ENCODE data around the gene PRRG2.

The PRRG2 gene

GRCh38 chr19:49590071-49590970 lies 9.2 kb downstream of the PRRG2 start:
- peak; percentile 85 for DNase-seq

GRCh38 chr19:49590971-49591730 lies 10.0 kb downstream of the PRRG2 start, which contains the start of gene PRR12:
Gene PRR12 (plus strand): TSS chr19:49591182. CDS start chr19:49591655, 473 bp downstream.
- no peak for DNase-seq

GRCh38 chr19:49591731-49592485 lies 10.8 kb downstream of the PRRG2 start:
- DNase-seq, result no peak

GRCh38 chr19:49592486-49593232 lies 11.5 kb downstream of the PRRG2 start:
- DNase-seq, result no peak

- DNase-seq, result peak; percentile 48
These were observed 12.4 kb downstream of the PRRG2 start for GRCh38 chr19:49593233-49594113.

- DNase-seq, result no peak
These were observed 13.3 kb downstream of the PRRG2 start for GRCh38 chr19:49594157-49594992.

GRCh38 chr19:49594993-49595818 lies 14.1 kb downstream of the PRRG2 start:
- no peak for DNase-seq

GRCh38 chr19:49595819-49596404 lies 14.8 kb downstream of the PRRG2 start:
- DNase-seq, result no peak

- no peak for DNase-seq
These were observed 15.3 kb downstream of the PRRG2 start for GRCh38 chr19:49596407-49596806.

- DNase-seq, result no peak
These were observed 16.0 kb downstream of the PRRG2 start for GRCh38 chr19:49596954-49597702.

- no peak for DNase-seq
These were observed 16.5 kb downstream of the PRRG2 start for GRCh38 chr19:49597703-49597974.

- no peak for DNase-seq
These were observed 18.5 kb downstream of the PRRG2 start for GRCh38 chr19:49599378-49600295.

GRCh38 chr19:49601482-49602038 lies 20.4 kb downstream of the PRRG2 start:
- DNase-seq, result no peak

- no peak for DNase-seq
These were observed 21.7 kb downstream of the PRRG2 start for GRCh38 chr19:49602806-49603205.

- no peak for DNase-seq
These were observed 24.5 kb downstream of the PRRG2 start for GRCh38 chr19:49605605-49606004.

GRCh38 chr19:49609499-49610092 lies 28.5 kb downstream of the PRRG2 start:
- no peak for DNase-seq

- DNase-seq, result no peak
These were observed 32.3 kb downstream of the PRRG2 start for GRCh38 chr19:49613374-49613773.
